Measurements from ENCODE around the gene DPYD.

DNA sequence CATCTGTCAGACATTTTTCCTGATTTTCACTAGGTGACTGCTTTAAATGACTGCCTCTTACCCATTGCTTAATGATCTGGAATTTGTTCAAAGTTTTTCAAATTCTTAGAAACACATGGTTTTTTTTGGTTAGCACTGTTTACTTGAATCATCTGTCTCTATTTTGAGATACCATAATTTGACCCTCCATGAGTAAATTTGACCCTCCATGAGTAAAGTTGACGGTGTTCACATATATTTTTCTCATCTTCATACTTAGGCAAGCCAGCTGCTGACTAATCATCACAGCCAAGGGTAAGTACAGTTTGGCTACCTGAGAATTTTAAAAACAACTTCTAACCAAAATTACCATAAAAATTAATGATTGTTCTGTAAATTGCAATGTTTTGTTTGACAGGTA lies 612.7 kb downstream of the DPYD start:
- TF ChIP-seq GATA2 (CRISPR knock-in tag; IDR thresholded peaks at IDR 0.05) (no peak), BHLHE40 (IDR thresholded peaks at IDR 0.05; ENCODE audit: low read length) (no peak), POLR2AphosphoS5 (IDR thresholded peaks at IDR 0.05; ENCODE audit: control insufficient read depth, insufficient read depth, low read depth, low read length) (no peak), CREB1 (IDR thresholded peaks at IDR 0.05) (no peak), CREB1 (CRISPR knock-in tag; IDR thresholded peaks at IDR 0.05) (no peak), ZNF263 (CRISPR knock-in tag; IDR thresholded peaks at IDR 0.05; ENCODE audit: borderline replicate concordance) (no peak), RFX5 (IDR thresholded peaks at IDR 0.05; ENCODE audit: low read depth, low read length) (no peak)
- TF ChIP-seq, protein P1, sequence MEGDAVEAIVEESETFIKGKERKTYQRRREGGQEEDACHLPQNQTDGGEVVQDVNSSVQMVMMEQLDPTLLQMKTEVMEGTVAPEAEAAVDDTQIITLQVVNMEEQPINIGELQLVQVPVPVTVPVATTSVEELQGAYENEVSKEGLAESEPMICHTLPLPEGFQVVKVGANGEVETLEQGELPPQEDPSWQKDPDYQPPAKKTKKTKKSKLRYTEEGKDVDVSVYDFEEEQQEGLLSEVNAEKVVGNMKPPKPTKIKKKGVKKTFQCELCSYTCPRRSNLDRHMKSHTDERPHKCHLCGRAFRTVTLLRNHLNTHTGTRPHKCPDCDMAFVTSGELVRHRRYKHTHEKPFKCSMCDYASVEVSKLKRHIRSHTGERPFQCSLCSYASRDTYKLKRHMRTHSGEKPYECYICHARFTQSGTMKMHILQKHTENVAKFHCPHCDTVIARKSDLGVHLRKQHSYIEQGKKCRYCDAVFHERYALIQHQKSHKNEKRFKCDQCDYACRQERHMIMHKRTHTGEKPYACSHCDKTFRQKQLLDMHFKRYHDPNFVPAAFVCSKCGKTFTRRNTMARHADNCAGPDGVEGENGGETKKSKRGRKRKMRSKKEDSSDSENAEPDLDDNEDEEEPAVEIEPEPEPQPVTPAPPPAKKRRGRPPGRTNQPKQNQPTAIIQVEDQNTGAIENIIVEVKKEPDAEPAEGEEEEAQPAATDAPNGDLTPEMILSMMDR (IDR thresholded peaks at IDR 0.05 in 2 of 3, conservative IDR thresholded peaks at IDR 0.05 in 1 of 3; ENCODE audit: insufficient read depth in 2 of 3, low read depth in 1 of 3, low read length in 3 of 3), result no peak
- TF ChIP-seq, protein P2, sequence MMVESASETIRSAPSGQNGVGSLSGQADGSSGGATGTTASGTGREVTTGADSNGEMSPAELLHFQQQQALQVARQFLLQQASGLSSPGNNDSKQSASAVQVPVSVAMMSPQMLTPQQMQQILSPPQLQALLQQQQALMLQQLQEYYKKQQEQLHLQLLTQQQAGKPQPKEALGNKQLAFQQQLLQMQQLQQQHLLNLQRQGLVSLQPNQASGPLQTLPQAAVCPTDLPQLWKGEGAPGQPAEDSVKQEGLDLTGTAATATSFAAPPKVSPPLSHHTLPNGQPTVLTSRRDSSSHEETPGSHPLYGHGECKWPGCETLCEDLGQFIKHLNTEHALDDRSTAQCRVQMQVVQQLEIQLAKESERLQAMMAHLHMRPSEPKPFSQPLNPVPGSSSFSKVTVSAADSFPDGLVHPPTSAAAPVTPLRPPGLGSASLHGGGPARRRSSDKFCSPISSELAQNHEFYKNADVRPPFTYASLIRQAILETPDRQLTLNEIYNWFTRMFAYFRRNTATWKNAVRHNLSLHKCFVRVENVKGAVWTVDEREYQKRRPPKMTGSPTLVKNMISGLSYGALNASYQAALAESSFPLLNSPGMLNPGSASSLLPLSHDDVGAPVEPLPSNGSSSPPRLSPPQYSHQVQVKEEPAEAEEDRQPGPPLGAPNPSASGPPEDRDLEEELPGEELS (CRISPR knock-in tag; IDR thresholded peaks at IDR 0.05; ENCODE audit: borderline replicate concordance), result no peak
